ENCODE results near the gene CEACAM19. TPM values are rescaled to one million over a fixed set of nuclear protein-coding genes. Genes with fewer than 3 reads are reported as not detected.

The CEACAM19 gene
- total RNA-seq, 4 donors from 2014 or later, result 2.5 to 5.1 (median 3.7) TPM

- Histone ChIP-seq H3K36me3 (peaks cover 46 to 99% (median 91%) of the 10 kb centered on the region in 4 donors), H3K27me3 (no peaks in the 10 kb centered on the region), H3K4me3 (no peak overlapping the region), H3K4me1 (peaks cover 0 to 15% (median 9%) of the 10 kb centered on the region in 4 donors), H3K27ac (replicated peaks in 1 of 4) (no peak overlapping the region), H3K9me3 (no peaks in the 10 kb centered on the region)
- no peak for TF ChIP-seq POLR2AphosphoS5 (IDR thresholded peaks at IDR 0.05)
- TF ChIP-seq CTCF (IDR thresholded peaks at IDR 0.05), result no peak
- TF ChIP-seq EP300 (IDR thresholded peaks at IDR 0.05), result no peak
- TF ChIP-seq POLR2A (IDR thresholded peaks at IDR 0.05; ENCODE audit: low read depth), result no peak
- intact Hi-C loops (cut with DNase I), result loop anchor here (5.0 kb wide), 1 partner anchor 71 kb away; no protein-coding TSS in a partner anchor
- no peak for DNase-seq (ENCODE audit: extremely low spot score)
- 89% methylated on average over 3 of the region's 3 CpGs for WGBS
Measured at GRCh38 chr19:44658069-44658733, 13.1 kb upstream of the CEACAM19 start.

- H3K27ac ChIP-seq (replicated peaks in 1 of 4), result no peak overlapping the region
- intact Hi-C loops (cut with DNase I), result no loop called here
- H3K27me3 ChIP-seq, result no peaks in the 10 kb centered on the region
- DNase-seq (ENCODE audit: extremely low spot score), result no peak
- no peaks in the 10 kb centered on the region for H3K9me3 ChIP-seq
- WGBS, result 100% methylated on average over 4 of the region's 4 CpGs
- peaks cover 43 to 86% (median 79%) of the 10 kb centered on the region in 4 donors for H3K36me3 ChIP-seq
- TF ChIP-seq CTCF (IDR thresholded peaks at IDR 0.05), result no peak
- TF ChIP-seq EP300 (IDR thresholded peaks at IDR 0.05), result no peak
- TF ChIP-seq POLR2A (IDR thresholded peaks at IDR 0.05; ENCODE audit: low read depth), result no peak
- TF ChIP-seq POLR2AphosphoS5 (IDR thresholded peaks at IDR 0.05), result no peak
- H3K4me1 ChIP-seq, result peaks cover 0 to 8% (median 6%) of the 10 kb centered on the region in 4 donors
- H3K4me3 ChIP-seq, result no peak overlapping the region
Measured at GRCh38 chr19:44660081-44660480, 11.2 kb upstream of the CEACAM19 start.

- DNase-seq (ENCODE audit: extremely low spot score), result no peak
- Histone ChIP-seq H3K4me3 (no peak overlapping the region), H3K36me3 (peaks cover 37 to 75% (median 69%) of the 10 kb centered on the region in 4 donors), H3K4me1 (peaks cover 0 to 8% (median 6%) of the 10 kb centered on the region in 4 donors), H3K9me3 (no peaks in the 10 kb centered on the region), H3K27ac (replicated peaks in 1 of 4) (no peak overlapping the region), H3K27me3 (no peaks in the 10 kb centered on the region)
- WGBS, result 90% methylated on average over 11 of the region's 11 CpGs
- TF ChIP-seq EP300 (IDR thresholded peaks at IDR 0.05) (no peak), POLR2AphosphoS5 (IDR thresholded peaks at IDR 0.05) (no peak), CTCF (IDR thresholded peaks at IDR 0.05) (no peak), POLR2A (IDR thresholded peaks at IDR 0.05; ENCODE audit: low read depth) (no peak)
- intact Hi-C loops (cut with DNase I), result no loop called here
Measured at GRCh38 chr19:44661205-44661604, 10.1 kb upstream of the CEACAM19 start.

- no peak overlapping the region for H3K27ac ChIP-seq (replicated peaks in 1 of 4)
- intact Hi-C loops (cut with DNase I), result no loop called here
- no peak overlapping the region for H3K4me3 ChIP-seq
- TF ChIP-seq POLR2AphosphoS5 (IDR thresholded peaks at IDR 0.05) (no peak), POLR2A (IDR thresholded peaks at IDR 0.05; ENCODE audit: low read depth) (no peak)
- H3K36me3 ChIP-seq, result peaks cover 32 to 68% (median 64%) of the 10 kb centered on the region in 4 donors
- H3K4me1 ChIP-seq, result peaks cover 0 to 7% (median 5%) of the 10 kb centered on the region in 4 donors
- no peak for DNase-seq (ENCODE audit: extremely low spot score)
- H3K9me3 ChIP-seq, result no peaks in the 10 kb centered on the region
- H3K27me3 ChIP-seq, result no peaks in the 10 kb centered on the region
- 81% methylated on average over 7 of the region's 7 CpGs for WGBS
Measured at GRCh38 chr19:44661904-44662303, 9.4 kb upstream of the CEACAM19 start.

GRCh38 chr19:44662691-44663385, 8.4 kb upstream of the CEACAM19 start:
- no peak for DNase-seq (ENCODE audit: extremely low spot score)
- peaks cover 28 to 60% (median 59%) of the 10 kb centered on the region in 4 donors for H3K36me3 ChIP-seq
- H3K4me3 ChIP-seq, result no peak overlapping the region
- 69% methylated on average over 7 of the region's 7 CpGs for WGBS
- no peak overlapping the region for H3K27ac ChIP-seq (replicated peaks in 1 of 4)
- intact Hi-C loops (cut with DNase I), result no loop called here
- TF ChIP-seq POLR2A (IDR thresholded peaks at IDR 0.05; ENCODE audit: low read depth), result no peak
- no peak for TF ChIP-seq POLR2AphosphoS5 (IDR thresholded peaks at IDR 0.05)
- no peak for TF ChIP-seq CTCF (IDR thresholded peaks at IDR 0.05)
- TF ChIP-seq EP300 (IDR thresholded peaks at IDR 0.05), result no peak
- no peaks in the 10 kb centered on the region for H3K9me3 ChIP-seq
- H3K4me1 ChIP-seq, result no peaks in the 10 kb centered on the region
- H3K27me3 ChIP-seq, result no peaks in the 10 kb centered on the region
